Measurements from ENCODE around the gene CEP112.

Gene CEP112

GRCh38 chr17:65678546-65678945 lies 513.4 kb downstream of the CEP112 start:
- Histone ChIP-seq H3K9me3 (replicated peaks; ENCODE audit: insufficient read depth, low read length) (no peaks in the 10 kb centered on the region), H3F3A (ENCODE audit: insufficient read depth, low read length) (no peaks in the 10 kb centered on the region), H3K27me3 (replicated peaks; ENCODE audit: insufficient read depth, low read length) (no peaks in the 10 kb centered on the region), H3K9me2 (replicated peaks; ENCODE audit: insufficient read depth, low read length) (no peaks in the 10 kb centered on the region), H2AFZ (ENCODE audit: low read length) (no peak overlapping the region), H3K4me3 (ENCODE audit: low read length) (no peak overlapping the region), H3K36me3 (replicated peaks; ENCODE audit: insufficient read depth, low read length) (no peaks in the 10 kb centered on the region), H3K79me2 (ENCODE audit: low read length) (no peaks in the 10 kb centered on the region), H3K27ac (ENCODE audit: low read length) (no peak overlapping the region), H3K9ac (ENCODE audit: low read length) (no peak overlapping the region), H4K20me1 (ENCODE audit: insufficient read depth, low read length) (no peaks in the 10 kb centered on the region), H3K4me2 (ENCODE audit: low read depth, low read length) (no peak overlapping the region), H3K4me1 (ENCODE audit: low read length) (no peaks in the 10 kb centered on the region)
- DNase-seq: no peak
- TF ChIP-seq, protein P1, sequence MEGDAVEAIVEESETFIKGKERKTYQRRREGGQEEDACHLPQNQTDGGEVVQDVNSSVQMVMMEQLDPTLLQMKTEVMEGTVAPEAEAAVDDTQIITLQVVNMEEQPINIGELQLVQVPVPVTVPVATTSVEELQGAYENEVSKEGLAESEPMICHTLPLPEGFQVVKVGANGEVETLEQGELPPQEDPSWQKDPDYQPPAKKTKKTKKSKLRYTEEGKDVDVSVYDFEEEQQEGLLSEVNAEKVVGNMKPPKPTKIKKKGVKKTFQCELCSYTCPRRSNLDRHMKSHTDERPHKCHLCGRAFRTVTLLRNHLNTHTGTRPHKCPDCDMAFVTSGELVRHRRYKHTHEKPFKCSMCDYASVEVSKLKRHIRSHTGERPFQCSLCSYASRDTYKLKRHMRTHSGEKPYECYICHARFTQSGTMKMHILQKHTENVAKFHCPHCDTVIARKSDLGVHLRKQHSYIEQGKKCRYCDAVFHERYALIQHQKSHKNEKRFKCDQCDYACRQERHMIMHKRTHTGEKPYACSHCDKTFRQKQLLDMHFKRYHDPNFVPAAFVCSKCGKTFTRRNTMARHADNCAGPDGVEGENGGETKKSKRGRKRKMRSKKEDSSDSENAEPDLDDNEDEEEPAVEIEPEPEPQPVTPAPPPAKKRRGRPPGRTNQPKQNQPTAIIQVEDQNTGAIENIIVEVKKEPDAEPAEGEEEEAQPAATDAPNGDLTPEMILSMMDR (IDR thresholded peaks at IDR 0.05; ENCODE audit: low read length): no peak
- TF ChIP-seq EZH2phosphoT487 (IDR thresholded peaks at IDR 0.05; ENCODE audit: low read length) (no peak), EZH2 (optimal IDR thresholded peaks at IDR 0.05; ENCODE audit: low read depth, low read length) (no peak)

GRCh38 chr17:65677932-65678331 lies 514.0 kb downstream of the CEP112 start:
- Histone ChIP-seq H3K27me3 (replicated peaks; ENCODE audit: insufficient read depth, low read length) (no peaks in the 10 kb centered on the region), H3K9ac (ENCODE audit: low read length) (no peak overlapping the region), H3K4me1 (ENCODE audit: low read length) (no peaks in the 10 kb centered on the region), H3K9me3 (replicated peaks; ENCODE audit: insufficient read depth, low read length) (no peaks in the 10 kb centered on the region), H2AFZ (ENCODE audit: low read length) (no peak overlapping the region), H3K79me2 (ENCODE audit: low read length) (no peaks in the 10 kb centered on the region), H3F3A (ENCODE audit: insufficient read depth, low read length) (no peaks in the 10 kb centered on the region), H3K27ac (ENCODE audit: low read length) (no peak overlapping the region), H3K4me2 (ENCODE audit: low read depth, low read length) (no peak overlapping the region), H3K4me3 (ENCODE audit: low read length) (no peak overlapping the region), H4K20me1 (ENCODE audit: insufficient read depth, low read length) (no peaks in the 10 kb centered on the region), H3K36me3 (replicated peaks; ENCODE audit: insufficient read depth, low read length) (no peaks in the 10 kb centered on the region), H3K9me2 (replicated peaks; ENCODE audit: insufficient read depth, low read length) (no peaks in the 10 kb centered on the region)
- no peak for DNase-seq
- TF ChIP-seq EZH2phosphoT487 (IDR thresholded peaks at IDR 0.05; ENCODE audit: low read length) (no peak), EZH2 (optimal IDR thresholded peaks at IDR 0.05; ENCODE audit: low read depth, low read length) (no peak)
- TF ChIP-seq, protein P1 (IDR thresholded peaks at IDR 0.05; ENCODE audit: low read length): no peak

GRCh38 chr17:65674246-65675045 lies 517.5 kb downstream of the CEP112 start:
- H3K4me3 ChIP-seq (ENCODE audit: low read length): no peak overlapping the region
- H3K4me2 ChIP-seq (ENCODE audit: low read depth, low read length): no peak overlapping the region
- no peak overlapping the region for H2AFZ ChIP-seq (ENCODE audit: low read length)
- H3K79me2 ChIP-seq (ENCODE audit: low read length): no peaks in the 10 kb centered on the region
- TF ChIP-seq, protein P1 (IDR thresholded peaks at IDR 0.05; ENCODE audit: low read length): no peak
- no peak for TF ChIP-seq EZH2 (optimal IDR thresholded peaks at IDR 0.05; ENCODE audit: low read depth, low read length)
- no peak for TF ChIP-seq EZH2phosphoT487 (IDR thresholded peaks at IDR 0.05; ENCODE audit: low read length)
- H3K9me2 ChIP-seq (replicated peaks; ENCODE audit: insufficient read depth, low read length): no peaks in the 10 kb centered on the region
- no peaks in the 10 kb centered on the region for H3K36me3 ChIP-seq (replicated peaks; ENCODE audit: insufficient read depth, low read length)
- H3K9ac ChIP-seq (ENCODE audit: low read length): no peak overlapping the region
- H4K20me1 ChIP-seq (ENCODE audit: insufficient read depth, low read length): no peaks in the 10 kb centered on the region
- DNase-seq: no peak
- no peaks in the 10 kb centered on the region for H3F3A ChIP-seq (ENCODE audit: insufficient read depth, low read length)
- H3K4me1 ChIP-seq (ENCODE audit: low read length): no peaks in the 10 kb centered on the region
- H3K9me3 ChIP-seq (replicated peaks; ENCODE audit: insufficient read depth, low read length): no peaks in the 10 kb centered on the region
- no peaks in the 10 kb centered on the region for H3K27me3 ChIP-seq (replicated peaks; ENCODE audit: insufficient read depth, low read length)
- H3K27ac ChIP-seq (ENCODE audit: low read length): no peak overlapping the region

Measured in MM.1S (cell line).